Muscle of arm (tissue), 12 donors: ENCODE results near the gene CHRM1. TPM values are rescaled to one million over a fixed set of nuclear protein-coding genes. Genes with fewer than 3 reads are reported as not detected.

Experiments used
- DNase-seq: peaks from one replicate; pipeline ENCODE4 v3.0.0-alpha.2; 2013
- polyA plus RNA-seq, 12 donors: library from polyadenylated mRNA; unstranded; fragments of 120-200 nt; gene quantifications; one replicate each; pipeline ENCODE4 v1.2.1, GENCODE V29; 2013; ENCODE audit not compliant: insufficient read length in 12 of 12

Gene CHRM1
- polyA plus RNA-seq, 12 donors, result 0.08 to 1.1 (median 0.48) TPM; not detected in 9

GRCh38 chr11:62926680-62927455 is 5.7 kb upstream of the CHRM1 start:
- DNase-seq, result no peak

GRCh38 chr11:62925745-62926679 is 4.8 kb upstream of the CHRM1 start:
- no peak for DNase-seq

GRCh38 chr11:62925308-62925707 is 4.1 kb upstream of the CHRM1 start:
- DNase-seq, result no peak

GRCh38 chr11:62923601-62924411 is 2.6 kb upstream of the CHRM1 start:
- DNase-seq, result no peak

GRCh38 chr11:62922653-62923431 is 1.7 kb upstream of the CHRM1 start:
- DNase-seq, result no peak

- DNase-seq, result no peak
Observed at GRCh38 chr11:62922189-62922589, 1.0 kb upstream of the CHRM1 start.

GRCh38 chr11:62921573-62922188 is 518 bp upstream of the CHRM1 start:
- DNase-seq, result no peak

GRCh38 chr11:62919898-62920640 is 1.1 kb downstream of the CHRM1 start:
- no peak for DNase-seq

GRCh38 chr11:62919476-62919875 is 1.7 kb downstream of the CHRM1 start:
- no peak for DNase-seq

GRCh38 chr11:62918531-62918930 is 2.6 kb downstream of the CHRM1 start:
- DNase-seq, result no peak

GRCh38 chr11:62917906-62918502 is 3.2 kb downstream of the CHRM1 start:
- DNase-seq, result no peak

- no peak for DNase-seq
Observed at GRCh38 chr11:62914416-62914815, 6.7 kb downstream of the CHRM1 start.

GRCh38 chr11:62912268-62912667 is 8.9 kb downstream of the CHRM1 start:
- no peak for DNase-seq

- DNase-seq, result no peak
Observed at GRCh38 chr11:62911137-62912130, 9.7 kb downstream of the CHRM1 start.

- DNase-seq, result no peak
Observed at GRCh38 chr11:62910141-62910882, 10.9 kb downstream of the CHRM1 start.

GRCh38 chr11:62909107-62909894 is 11.9 kb downstream of the CHRM1 start:
- DNase-seq, result peak; percentile 60
